ES-I3 (cell line): ENCODE results near the gene SPOUT1.
"Not testable (repeated sequence)": the region's sequence is repeated elsewhere in the genome, so short reads cannot be mapped to it uniquely, and the experiment has no call there.

Experiments used
- H3K36me3 ChIP-seq: 2 replicates; pipeline ENCODE4 v1.6.1; 2013; ENCODE audit warnings: mild to moderate bottlenecking, low read length, control low read depth, moderate library complexity; ENCODE audit not compliant: insufficient read depth
- H3K4me1 ChIP-seq: 2 replicates; pipeline ENCODE4 v1.6.1; 2013; ENCODE audit warnings: mild to moderate bottlenecking, control low read depth, low read length; ENCODE audit not compliant: insufficient read depth
- H3K9ac ChIP-seq: 2 replicates; pipeline ENCODE4 v1.6.1; 2013; ENCODE audit warnings: low read depth, mild to moderate bottlenecking, low read length, moderate library complexity
- H3K9me3 ChIP-seq: 2 replicates; pipeline ENCODE4 v1.6.1; 2013; ENCODE audit warnings: mild to moderate bottlenecking, low read length, moderate library complexity; ENCODE audit not compliant: control insufficient read depth, insufficient read depth

Gene SPOUT1

GRCh38 chr9:128807827-128808226 is 21.8 kb downstream of the SPOUT1 start:
- peaks cover 4% of the 10 kb centered on the region; the same call in 1 of the 2 replicates for H3K36me3 ChIP-seq
- no peaks in the 10 kb centered on the region for H3K4me1 ChIP-seq
- H3K9me3 ChIP-seq, result no peaks in the 10 kb centered on the region
- no peak overlapping the region for H3K9ac ChIP-seq

GRCh38 chr9:128805661-128806060 is 23.9 kb downstream of the SPOUT1 start:
- no peaks in the 10 kb centered on the region for H3K9me3 ChIP-seq
- peaks cover 4% of the 10 kb centered on the region; the same call in 1 of the 2 replicates for H3K36me3 ChIP-seq

GRCh38 chr9:128802482-128802881 is 27.1 kb downstream of the SPOUT1 start:
- Histone ChIP-seq H3K9me3 (no peaks in the 10 kb centered on the region), H3K9ac (no peak overlapping the region), H3K4me1 (no peaks in the 10 kb centered on the region), H3K36me3 (0 out of 2 replicates have a peak, but pooled peaks cover 4% of the 10 kb centered on the region)

More at GRCh38 chr9:128805661-128806060, 23.9 kb downstream of the SPOUT1 start:
- no peaks in the 10 kb centered on the region for H3K4me1 ChIP-seq
- no peak overlapping the region for H3K9ac ChIP-seq

GRCh38 chr9:128800061-128800460 is 29.5 kb downstream of the SPOUT1 start:
- Histone ChIP-seq H3K36me3 (0 out of 2 replicates have a peak, but pooled peaks cover 5% of the 10 kb centered on the region), H3K9me3 (no peaks in the 10 kb centered on the region), H3K4me1 (no peaks in the 10 kb centered on the region), H3K9ac (no peak overlapping the region)

GRCh38 chr9:128798896-128799295 is 30.7 kb downstream of the SPOUT1 start:
- 0 out of 2 replicates have a peak, but pooled peaks cover 3% of the 10 kb centered on the region for H3K36me3 ChIP-seq
- H3K4me1 ChIP-seq, result no peaks in the 10 kb centered on the region
- no peaks in the 10 kb centered on the region for H3K9me3 ChIP-seq
- no peak overlapping the region for H3K9ac ChIP-seq

GRCh38 chr9:128794961-128795360 is 34.6 kb downstream of the SPOUT1 start:
- H3K4me1 ChIP-seq, H3K36me3 ChIP-seq, H3K9me3 ChIP-seq, H3K9ac ChIP-seq: not testable (repeated sequence)

GRCh38 chr9:128792978-128793686 is 36.5 kb downstream of the SPOUT1 start:
- H3K36me3 ChIP-seq, result 0 out of 2 replicates have a peak, but pooled peaks cover 4% of the 10 kb centered on the region
- no peaks in the 10 kb centered on the region for H3K9me3 ChIP-seq
- H3K4me1 ChIP-seq, result no peaks in the 10 kb centered on the region
- no peak overlapping the region for H3K9ac ChIP-seq

- Histone ChIP-seq H3K9me3 (no peaks in the 10 kb centered on the region), H3K4me1 (no peaks in the 10 kb centered on the region), H3K9ac (no peak overlapping the region), H3K36me3 (0 out of 2 replicates have a peak, but pooled peaks cover 3% of the 10 kb centered on the region)
Observed at GRCh38 chr9:128792134-128792533, 37.5 kb downstream of the SPOUT1 start.

GRCh38 chr9:128790536-128790935 is 39.1 kb downstream of the SPOUT1 start:
- no peaks in the 10 kb centered on the region for H3K9me3 ChIP-seq

GRCh38 chr9:128788445-128788844 is 41.1 kb downstream of the SPOUT1 start:
- Histone ChIP-seq H3K9ac (no peak overlapping the region), H3K9me3 (no peaks in the 10 kb centered on the region), H3K4me1 (no peaks in the 10 kb centered on the region; the same call in 1 of the 2 replicates), H3K36me3 (0 out of 2 replicates have a peak, but pooled peaks cover 2% of the 10 kb centered on the region)

More at GRCh38 chr9:128790536-128790935, 39.1 kb downstream of the SPOUT1 start:
- Histone ChIP-seq H3K9ac (no peak overlapping the region), H3K36me3 (0 out of 2 replicates have a peak, but pooled peaks cover 2% of the 10 kb centered on the region), H3K4me1 (no peaks in the 10 kb centered on the region)

GRCh38 chr9:128787659-128788058 is 41.9 kb downstream of the SPOUT1 start:
- Histone ChIP-seq H3K9me3 (no peaks in the 10 kb centered on the region), H3K9ac (peak overlapping the region; percentile 97), H3K4me1 (no peaks in the 10 kb centered on the region; the same call in 1 of the 2 replicates), H3K36me3 (0 out of 2 replicates have a peak, but pooled peaks cover 2% of the 10 kb centered on the region)

GRCh38 chr9:128786681-128787601 is 42.7 kb downstream of the SPOUT1 start, which contains the start of gene TBC1D13:
TSS of gene TBC1D13 (plus strand) at chr9:128787253. CDS start at chr9:128787354, 101 bp downstream.
- Histone ChIP-seq H3K4me1 (no peaks in the 10 kb centered on the region; the same call in 1 of the 2 replicates), H3K36me3 (0 out of 2 replicates have a peak, but pooled peaks cover under 1% of the 10 kb centered on the region), H3K9me3 (no peaks in the 10 kb centered on the region), H3K9ac (peak within 1 kb of the TSS; percentile 97)

- H3K9me3 ChIP-seq, result no peaks in the 10 kb centered on the region; the same call in 1 of the 2 replicates
- H3K4me1 ChIP-seq, result no peaks in the 10 kb centered on the region; the same call in 1 of the 2 replicates
- H3K9ac ChIP-seq, result no peak overlapping the region
- no peaks in the 10 kb centered on the region for H3K36me3 ChIP-seq
Observed at GRCh38 chr9:128785427-128785826, 44.2 kb downstream of the SPOUT1 start.

GRCh38 chr9:128782669-128783068 is 46.9 kb downstream of the SPOUT1 start:
- Histone ChIP-seq H3K4me1 (no peaks in the 10 kb centered on the region; the same call in 1 of the 2 replicates), H3K9ac (no peak overlapping the region), H3K9me3 (no peaks in the 10 kb centered on the region; the same call in 1 of the 2 replicates), H3K36me3 (no peaks in the 10 kb centered on the region)
